Measurements from ENCODE around the gene HPSE2.
"Not testable (repeated sequence)": the region's sequence is repeated elsewhere in the genome, so short reads cannot be mapped to it uniquely, and the experiment has no call there.

The HPSE2 gene

GRCh38 chr10:99161165-99161564 is 74.5 kb downstream of the HPSE2 start:
- no peak for DNase-seq (ENCODE audit: low spot score)

- DNase-seq (ENCODE audit: low spot score), result no peak
These were observed 92.0 kb downstream of the HPSE2 start for GRCh38 chr10:99143651-99144050.

GRCh38 chr10:99143011-99143410 is 92.6 kb downstream of the HPSE2 start:
- no peak for DNase-seq (ENCODE audit: low spot score)

- DNase-seq (ENCODE audit: low spot score), result not testable (repeated sequence)
These were observed 102.8 kb downstream of the HPSE2 start for GRCh38 chr10:99132897-99133296.

GRCh38 chr10:99125879-99126278 is 109.8 kb downstream of the HPSE2 start:
- no peak for DNase-seq (ENCODE audit: low spot score)

- DNase-seq (ENCODE audit: low spot score), result no peak
These were observed 111.3 kb downstream of the HPSE2 start for GRCh38 chr10:99124376-99124775.

- DNase-seq (ENCODE audit: low spot score), result no peak
These were observed 111.8 kb downstream of the HPSE2 start for GRCh38 chr10:99123851-99124250.

GRCh38 chr10:99123336-99123735 is 112.3 kb downstream of the HPSE2 start:
- DNase-seq (ENCODE audit: low spot score), result no peak

GRCh38 chr10:99119258-99119748 is 116.3 kb downstream of the HPSE2 start:
- no peak for DNase-seq (ENCODE audit: low spot score)

- DNase-seq (ENCODE audit: low spot score), result no peak
These were observed 119.9 kb downstream of the HPSE2 start for GRCh38 chr10:99115703-99116102.

GRCh38 chr10:99085358-99085757 is 150.3 kb downstream of the HPSE2 start:
- no peak for DNase-seq (ENCODE audit: low spot score)

- DNase-seq (ENCODE audit: low spot score), result no peak
These were observed 151.5 kb downstream of the HPSE2 start for GRCh38 chr10:99084161-99084560.

- DNase-seq (ENCODE audit: low spot score), result no peak
These were observed 155.2 kb downstream of the HPSE2 start for GRCh38 chr10:99080275-99080945.

GRCh38 chr10:99062591-99062990 is 173.1 kb downstream of the HPSE2 start:
- DNase-seq (ENCODE audit: low spot score), result no peak

GRCh38 chr10:99058762-99059161 is 176.9 kb downstream of the HPSE2 start:
- DNase-seq (ENCODE audit: low spot score), result no peak

GRCh38 chr10:99057936-99058690 is 177.5 kb downstream of the HPSE2 start:
- DNase-seq (ENCODE audit: low spot score), result no peak

GRCh38 chr10:99045671-99046070 is 190.0 kb downstream of the HPSE2 start:
- no peak for DNase-seq (ENCODE audit: low spot score)

GRCh38 chr10:99042051-99042771 is 193.4 kb downstream of the HPSE2 start:
- DNase-seq (ENCODE audit: low spot score), result no peak

GRCh38 chr10:99041468-99041867 is 194.2 kb downstream of the HPSE2 start:
- DNase-seq (ENCODE audit: low spot score), result no peak

- DNase-seq (ENCODE audit: low spot score), result no peak
These were observed 221.8 kb downstream of the HPSE2 start for GRCh38 chr10:99013885-99014284.

- no peak for DNase-seq (ENCODE audit: low spot score)
These were observed 225.4 kb downstream of the HPSE2 start for GRCh38 chr10:99010286-99010685.

- DNase-seq (ENCODE audit: low spot score), result no peak
These were observed 227.6 kb downstream of the HPSE2 start for GRCh38 chr10:99008054-99008453.

GRCh38 chr10:99007457-99007856 is 228.2 kb downstream of the HPSE2 start:
- no peak for DNase-seq (ENCODE audit: low spot score)

Data from LoVo (cell line).